Measurements from ENCODE around the gene NAA25. TPM values are rescaled to one million over a fixed set of nuclear protein-coding genes. Genes with fewer than 3 reads are reported as not detected.
"Not testable (repeated sequence)": the region's sequence is repeated elsewhere in the genome, so short reads cannot be mapped to it uniquely, and the experiment has no call there.

The NAA25 gene
- total RNA-seq, 1 donor from 2014 or later = 19.2 TPM

DNA sequence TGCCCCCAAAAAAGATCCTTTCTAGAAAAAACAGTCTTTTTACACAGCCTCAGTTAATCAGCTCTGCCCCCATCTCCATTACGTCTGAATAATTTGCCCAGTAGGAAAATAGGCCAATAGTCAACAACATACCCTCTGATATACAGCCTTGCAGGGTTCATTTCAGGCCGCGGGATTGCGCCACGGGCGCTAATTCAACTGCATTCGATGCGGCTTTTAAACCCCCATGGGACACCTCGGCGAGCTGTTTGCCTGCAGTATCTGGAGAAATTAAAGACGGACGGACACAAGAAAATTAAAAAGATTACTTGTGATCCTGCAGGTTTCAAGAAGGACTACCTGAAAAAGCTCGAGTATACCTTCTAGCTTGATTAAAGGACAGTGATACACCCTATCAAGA lies 59.2 kb downstream of the NAA25 start:
- no peak for DNase-seq

GRCh38 chr12:112046003-112046402 lies 62.6 kb downstream of the NAA25 start:
- no peak for DNase-seq

- DNase-seq = not testable (repeated sequence)
Observed at GRCh38 chr12:112036614-112037013, 72.0 kb downstream of the NAA25 start.

GRCh38 chr12:112035219-112035785 lies 73.3 kb downstream of the NAA25 start:
- no peak for DNase-seq

GRCh38 chr12:112032292-112032691 lies 76.3 kb downstream of the NAA25 start:
- DNase-seq = no peak

DNA sequence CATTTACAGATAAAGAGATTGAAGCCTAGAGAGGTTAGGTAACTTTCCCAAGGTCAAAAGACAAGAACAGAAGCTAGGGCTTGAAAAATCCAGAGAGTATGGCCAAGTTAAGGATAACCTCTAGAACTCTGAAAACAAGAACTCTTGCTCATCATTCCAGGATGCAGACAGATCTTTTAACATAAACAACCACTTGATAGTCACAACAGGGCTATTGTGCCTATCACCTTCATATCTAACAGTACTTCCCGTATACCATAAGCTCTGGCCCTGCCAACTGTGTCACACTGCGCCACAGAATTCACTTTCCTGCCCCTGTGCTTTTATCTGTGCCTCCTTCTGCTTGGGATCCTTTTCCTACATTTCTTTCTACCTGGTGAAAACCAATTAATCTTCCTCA lies 77.1 kb downstream of the NAA25 start:
- DNase-seq = peak; percentile 31

- DNase-seq = no peak
Observed at GRCh38 chr12:112029301-112029700, 79.3 kb downstream of the NAA25 start.

DNA sequence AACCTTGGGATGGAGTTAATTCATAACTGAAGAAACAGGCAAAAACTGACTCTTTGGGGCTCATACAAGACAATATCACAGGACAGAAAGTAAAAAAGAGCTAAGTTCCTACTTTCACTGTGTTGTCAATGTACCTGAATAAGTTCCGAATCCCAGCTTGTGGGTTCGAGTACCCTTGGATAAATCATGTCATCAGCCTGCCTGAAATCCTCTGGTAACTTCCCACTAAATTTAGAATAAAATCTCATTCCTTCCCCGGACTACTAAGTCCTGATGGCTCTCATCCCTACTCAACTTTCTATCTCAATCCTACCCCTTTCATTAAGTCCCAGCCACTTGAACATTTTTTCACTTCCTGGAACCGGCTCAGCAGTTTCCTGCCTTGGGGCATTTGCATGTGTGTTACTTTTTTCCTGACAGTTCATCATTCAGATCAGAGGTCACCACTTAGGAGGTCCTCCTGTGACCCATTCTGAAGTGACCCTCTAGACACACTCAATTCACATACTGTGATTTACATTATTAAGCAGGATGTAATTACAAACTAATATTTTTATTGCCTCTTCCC lies 82.7 kb downstream of the NAA25 start:
- peak; percentile 48 for DNase-seq

GRCh38 chr12:112023759-112024396 lies 84.7 kb downstream of the NAA25 start:
- DNase-seq = no peak

GRCh38 chr12:112022241-112023016 lies 86.2 kb downstream of the NAA25 start:
- DNase-seq = no peak

DNA sequence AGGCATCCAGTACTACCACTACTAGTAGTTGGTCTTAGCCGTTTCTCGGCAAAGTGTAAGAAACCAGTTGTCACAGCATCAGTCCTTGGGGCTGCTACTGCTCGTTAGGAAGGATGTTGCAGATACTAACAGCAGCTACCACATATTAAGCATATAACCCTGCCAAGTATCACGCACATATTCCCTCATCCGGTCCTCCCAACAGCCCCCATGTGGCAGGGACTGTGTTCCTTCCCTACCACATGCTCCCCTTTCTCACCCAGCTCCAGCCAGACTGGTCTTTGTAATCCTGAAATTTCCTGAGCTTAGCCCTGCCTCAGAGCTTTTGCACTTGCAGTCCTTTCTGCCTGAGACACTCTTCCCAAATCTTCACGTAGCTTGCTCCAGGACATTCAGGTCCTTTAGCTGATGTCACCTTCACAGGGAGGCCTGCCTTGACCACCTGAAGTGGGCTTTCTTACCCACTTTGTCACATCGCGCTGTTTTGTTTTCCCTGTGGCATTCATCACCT lies 87.6 kb downstream of the NAA25 start:
- DNase-seq = no peak

- DNase-seq = peak; percentile 30
Observed at GRCh38 chr12:112018571-112019237, 89.9 kb downstream of the NAA25 start.

DNA sequence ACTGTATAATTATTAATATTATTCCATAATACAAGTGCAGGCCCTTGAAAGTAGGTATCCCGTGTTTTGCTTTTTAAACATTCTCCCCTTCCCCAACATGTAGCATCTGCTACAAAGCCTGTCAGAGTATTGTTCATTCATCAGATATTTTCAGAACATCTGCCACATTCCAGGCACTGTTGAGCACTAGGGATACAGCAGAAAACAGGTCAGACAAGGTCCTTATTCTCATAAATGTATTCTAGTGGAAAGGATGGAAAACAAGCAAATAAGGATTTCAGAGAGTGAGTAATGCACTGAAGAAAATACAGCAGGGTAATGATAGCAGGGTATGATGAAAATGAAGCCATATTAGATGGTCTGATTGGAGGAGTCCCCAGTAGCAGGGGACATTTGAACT lies 91.5 kb downstream of the NAA25 start:
- DNase-seq = no peak

DNA sequence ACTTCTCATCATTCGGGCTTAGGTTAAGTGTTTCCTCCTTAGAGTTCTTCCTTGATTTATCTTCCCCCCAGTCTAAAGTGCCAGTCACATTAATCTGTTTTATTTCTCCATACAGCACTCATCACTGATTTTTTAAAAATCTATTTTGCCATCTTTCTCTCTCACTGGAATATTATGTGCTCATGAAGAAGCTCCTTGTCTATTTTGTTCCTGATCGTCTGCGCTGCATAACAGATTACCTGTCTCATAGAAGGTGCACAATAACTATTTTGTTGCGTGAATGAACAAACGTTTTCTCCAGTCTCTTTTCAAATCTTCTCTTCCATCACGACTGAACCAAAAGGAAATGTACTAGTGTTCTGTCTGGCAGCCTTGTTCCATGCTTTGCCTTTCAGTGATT lies 92.6 kb downstream of the NAA25 start:
- no peak for DNase-seq

- DNase-seq = peak; percentile 90
Observed at GRCh38 chr12:112013601-112014402, 94.8 kb downstream of the NAA25 start.

DNA sequence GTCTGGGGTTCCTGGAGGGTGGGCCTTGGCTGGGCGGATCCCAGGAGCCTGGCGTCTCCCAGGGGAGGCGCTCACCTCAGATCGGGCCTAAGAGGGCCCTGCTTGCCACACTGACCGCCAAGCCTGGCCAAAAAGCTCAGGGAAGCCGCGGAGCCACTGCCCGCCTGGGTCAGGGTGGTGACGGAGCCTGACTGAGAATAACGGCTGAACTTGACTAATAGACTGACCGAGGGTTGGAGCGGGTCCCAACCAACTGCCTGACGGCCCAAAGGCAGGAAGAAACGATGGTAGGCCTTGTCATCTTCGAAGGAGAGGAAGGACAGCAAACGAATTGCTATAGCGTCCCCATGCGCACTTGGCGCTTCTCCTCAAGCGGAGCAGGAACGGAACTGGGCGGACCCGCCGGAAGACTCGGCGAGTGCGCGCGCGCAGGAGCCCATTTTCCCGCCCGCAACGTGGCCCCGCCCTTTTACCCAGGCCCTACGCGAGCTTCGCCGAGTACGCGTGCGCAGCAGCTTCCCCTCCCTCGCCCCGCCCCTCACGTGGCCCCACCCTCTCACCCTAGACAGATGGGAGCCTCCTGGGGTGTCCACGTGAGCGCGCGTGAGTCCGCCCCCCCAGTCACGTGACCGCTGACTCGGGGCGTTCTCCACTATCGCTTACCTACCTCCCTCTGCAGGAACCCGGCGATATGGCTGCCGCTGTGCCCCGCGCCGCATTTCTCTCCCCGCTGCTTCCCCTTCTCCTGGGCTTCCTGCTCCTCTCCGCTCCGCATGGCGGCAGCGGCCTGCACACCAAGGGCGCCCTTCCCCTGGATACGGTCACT lies 95.6 kb downstream of the NAA25 start, which contains the start of the genes ERP29 and TMEM116:
Gene ERP29 (plus strand): TSS at position 652 of the 826 bp plus-strand sequence. CDS start 40 bp downstream, at position 692.
Gene TMEM116 (minus strand): TSS at position 391 of the 826 bp plus-strand sequence. CDS start 7,895 bp downstream, outside the sequence.
- peak; percentile 99 for DNase-seq

GRCh38 chr12:112011685-112012084 lies 96.9 kb downstream of the NAA25 start:
- DNase-seq = no peak

- no peak for DNase-seq
Observed at GRCh38 chr12:112010415-112011344, 97.9 kb downstream of the NAA25 start.

- not testable (repeated sequence) for DNase-seq
Observed at GRCh38 chr12:112009596-112009995, 99.0 kb downstream of the NAA25 start.
